C4-2B (cell line): Measurements from ENCODE around the gene LRFN4.

ENCODE experiments used
- ZFX ChIP-seq: fragments of 450-650 bp; IDR thresholded peaks from 2 replicates; pipeline ENCODE4 v1.6.1; 2017
- TF ChIP-seq, protein P1 (sequence below): fragments of 450-650 bp; conservative IDR thresholded peaks from 2 replicates; pipeline ENCODE4 v1.5.1; 2017; ENCODE audit warnings: mild to moderate bottlenecking

DNA sequence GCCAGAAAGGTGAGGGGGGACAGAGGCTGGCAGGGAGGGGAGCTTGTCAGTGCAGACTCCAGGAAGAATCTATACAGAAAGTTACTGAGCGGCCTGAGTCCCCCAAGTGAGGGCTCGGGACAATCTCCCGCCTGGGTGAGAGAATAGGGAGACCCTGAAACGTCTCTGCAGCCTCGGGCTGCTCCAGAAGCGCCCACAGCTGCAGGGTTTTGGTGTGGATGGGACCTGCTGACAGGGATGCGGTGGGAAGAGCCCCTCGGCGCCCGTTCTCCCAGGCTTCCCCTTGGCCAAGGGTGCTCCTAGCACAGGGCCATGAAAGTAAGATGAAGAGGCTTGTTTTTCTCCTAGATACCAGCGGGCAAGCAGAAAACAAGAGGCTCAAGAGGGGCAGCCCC lies 14.4 kb upstream of the LRFN4 start:
- TF ChIP-seq, protein P1, sequence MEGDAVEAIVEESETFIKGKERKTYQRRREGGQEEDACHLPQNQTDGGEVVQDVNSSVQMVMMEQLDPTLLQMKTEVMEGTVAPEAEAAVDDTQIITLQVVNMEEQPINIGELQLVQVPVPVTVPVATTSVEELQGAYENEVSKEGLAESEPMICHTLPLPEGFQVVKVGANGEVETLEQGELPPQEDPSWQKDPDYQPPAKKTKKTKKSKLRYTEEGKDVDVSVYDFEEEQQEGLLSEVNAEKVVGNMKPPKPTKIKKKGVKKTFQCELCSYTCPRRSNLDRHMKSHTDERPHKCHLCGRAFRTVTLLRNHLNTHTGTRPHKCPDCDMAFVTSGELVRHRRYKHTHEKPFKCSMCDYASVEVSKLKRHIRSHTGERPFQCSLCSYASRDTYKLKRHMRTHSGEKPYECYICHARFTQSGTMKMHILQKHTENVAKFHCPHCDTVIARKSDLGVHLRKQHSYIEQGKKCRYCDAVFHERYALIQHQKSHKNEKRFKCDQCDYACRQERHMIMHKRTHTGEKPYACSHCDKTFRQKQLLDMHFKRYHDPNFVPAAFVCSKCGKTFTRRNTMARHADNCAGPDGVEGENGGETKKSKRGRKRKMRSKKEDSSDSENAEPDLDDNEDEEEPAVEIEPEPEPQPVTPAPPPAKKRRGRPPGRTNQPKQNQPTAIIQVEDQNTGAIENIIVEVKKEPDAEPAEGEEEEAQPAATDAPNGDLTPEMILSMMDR = no peak
- TF ChIP-seq ZFX = no peak
